Natural killer cell treated with Interleukin-12 subunit alpha and Interleukin-12 subunit beta and Interleukin-15 and Interleukin-18, amount 100 ng/mL, for 72 hours (primary cell): Measurements from ENCODE around the gene NFASC. TPM values are rescaled to one million over a fixed set of nuclear protein-coding genes. Genes with fewer than 3 reads are reported as not detected.

ENCODE experiments used
- ATAC-seq, 2 donors: fragments of 150-1000 bp; cut with Tn5 transposase in 1 of 2; sonication (Bioruptor Pico), chemical (Tn5 transposase) in 1 of 2; 2 replicates each; pipeline ENCODE4 v1.10.0; 2021
- DNase-seq: peaks from one replicate; pipeline ENCODE4 v3.0.0; 2022; ENCODE audit warnings: low spot score
- H3K27ac Mint-ChIP-seq, 2 donors: 1 replicate in 1 of 2; 2 replicates in 1 of 2; pipeline ENCODE4 v1.8.0; 2022; ENCODE audit warnings: mixed read lengths in 2 of 2, mild to moderate bottlenecking in 1 of 2, moderate library complexity in 1 of 2
- H3K27me3 Mint-ChIP-seq, 2 donors: 1 replicate in 1 of 2; 2 replicates in 1 of 2; pipeline ENCODE4 v1.8.0; 2022; ENCODE audit warnings: mixed read lengths in 2 of 2
- H3K36me3 Mint-ChIP-seq: one replicate; pipeline ENCODE4 v1.8.0; 2022; ENCODE audit warnings: mixed read lengths
- H3K4me1 Mint-ChIP-seq, 2 donors: 1 replicate in 1 of 2; 2 replicates in 1 of 2; pipeline ENCODE4 v1.8.0; 2022; ENCODE audit warnings: low read depth in 2 of 2, mixed read lengths in 2 of 2, mild to moderate bottlenecking in 1 of 2
- H3K4me3 Mint-ChIP-seq: one replicate; pipeline ENCODE4 v1.8.0; 2022; ENCODE audit warnings: mixed read lengths
- H3K9me3 Mint-ChIP-seq: 2 replicates; pipeline ENCODE4 v1.8.0; 2022; ENCODE audit warnings: mixed read lengths
- total RNA-seq, 2 donors: library from RNA; stranded (reverse); gene quantifications; one replicate each; pipeline ENCODE4 v1.2.3, GENCODE V29; 2022

Gene NFASC
- total RNA-seq, 2 donors from 2014 or later = 0.36 to 0.71 TPM

DNA sequence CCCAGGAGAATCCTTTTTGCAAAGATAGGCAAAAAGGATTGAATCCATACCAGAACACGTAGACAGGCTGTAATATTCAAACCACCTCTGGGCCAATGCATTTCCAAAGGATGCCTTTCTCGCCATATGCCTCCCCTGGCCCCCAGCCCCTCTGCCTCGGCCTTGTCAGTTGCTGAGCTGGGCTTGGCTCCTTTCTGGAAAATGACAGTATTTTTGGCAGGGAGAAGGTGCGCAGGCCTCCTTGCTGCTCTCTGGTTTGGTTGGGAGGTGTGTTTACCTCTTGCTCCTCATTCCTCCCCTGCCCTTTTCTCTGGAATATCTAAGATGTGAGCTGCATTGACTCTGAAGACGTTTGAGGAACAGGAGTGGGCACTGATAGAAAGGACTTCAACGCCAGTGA lies 146.3 kb downstream of the NFASC start:
- DNase-seq (no peak), ATAC-seq (no peak)
- H3K27me3 Mint-ChIP-seq = peaks cover under 1 to 3% of the 10 kb centered on the region in 2 donors

DNA sequence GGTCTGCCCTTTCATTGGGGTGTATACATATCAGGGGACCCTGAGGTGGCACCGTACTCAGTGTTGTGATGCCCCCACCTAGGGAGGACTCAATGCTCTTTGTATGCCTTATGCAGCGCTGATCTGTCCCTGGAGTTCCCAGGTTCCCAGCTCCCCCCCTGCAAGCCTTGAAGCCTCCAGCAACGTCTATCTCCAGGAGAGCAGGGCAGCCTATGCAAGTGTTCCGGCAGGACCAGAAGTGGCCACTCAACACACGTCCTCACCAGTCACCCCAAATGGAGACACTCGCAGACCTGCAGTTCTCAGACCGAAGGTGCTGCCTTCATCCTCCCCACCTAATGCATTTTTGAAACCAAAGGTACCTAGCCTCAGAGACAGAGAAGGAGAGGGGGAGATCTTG lies 147.1 kb downstream of the NFASC start:
- no peaks in the 10 kb centered on the region for H3K4me1 Mint-ChIP-seq
- H3K36me3 Mint-ChIP-seq = no peaks in the 10 kb centered on the region
- ATAC-seq (no peak), DNase-seq (no peak)
- H3K4me3 Mint-ChIP-seq = no peak overlapping the region
- H3K27ac Mint-ChIP-seq = no peak overlapping the region
- H3K9me3 Mint-ChIP-seq = no peaks in the 10 kb centered on the region
- peaks cover 3 to 7% of the 10 kb centered on the region in 2 donors for H3K27me3 Mint-ChIP-seq

More for the DNA sequence above, 146.3 kb downstream of the NFASC start:
- Mint-ChIP-seq H3K4me1 (no peaks in the 10 kb centered on the region), H3K36me3 (no peaks in the 10 kb centered on the region), H3K9me3 (no peaks in the 10 kb centered on the region), H3K4me3 (no peak overlapping the region), H3K27ac (no peak overlapping the region)

DNA sequence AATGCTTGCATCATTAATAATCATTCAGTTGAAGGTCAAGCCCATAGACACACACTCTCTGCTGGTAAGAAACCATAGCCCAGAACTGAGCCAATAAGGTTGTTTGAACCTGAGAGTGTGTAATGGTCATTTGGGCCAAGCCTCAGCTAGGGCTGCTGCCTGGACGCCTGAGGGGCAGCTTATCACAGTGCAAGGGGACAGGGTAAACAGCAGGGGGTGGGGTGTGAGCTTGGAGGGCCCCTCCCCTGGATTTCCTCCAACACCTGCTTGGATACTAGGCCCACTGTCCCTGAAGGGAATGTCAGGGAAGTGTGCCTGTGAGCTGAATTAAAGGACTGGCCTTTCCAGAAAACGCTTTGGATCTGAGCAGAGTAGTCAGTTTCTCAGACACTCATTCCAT lies 147.7 kb downstream of the NFASC start:
- DNase-seq (no peak), ATAC-seq (no peak)
- Mint-ChIP-seq H3K36me3 (no peaks in the 10 kb centered on the region), H3K4me3 (no peak overlapping the region), H3K9me3 (no peaks in the 10 kb centered on the region), H3K27ac (no peak overlapping the region), H3K4me1 (no peaks in the 10 kb centered on the region), H3K27me3 (peaks cover 3 to 7% of the 10 kb centered on the region in 2 donors)

DNA sequence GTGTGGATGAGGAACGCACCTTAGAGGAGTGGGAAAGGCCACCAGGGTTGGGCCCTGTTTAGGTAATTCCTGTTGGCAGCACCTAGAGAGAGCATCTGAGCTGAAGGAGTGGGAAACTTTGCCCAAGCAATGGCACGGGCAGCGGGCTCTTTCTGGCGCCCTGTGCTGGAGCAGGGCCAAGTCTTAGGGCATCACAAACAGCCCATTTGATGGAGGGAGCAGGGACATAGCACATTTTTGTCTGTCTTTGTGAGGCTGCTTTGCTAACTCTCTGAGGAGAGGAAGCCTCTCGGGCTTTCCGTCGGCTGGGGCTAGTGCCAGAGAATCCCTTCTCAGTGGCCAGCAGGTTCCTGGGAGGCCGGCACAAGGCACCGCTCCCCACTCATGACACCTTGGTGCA lies 149.8 kb downstream of the NFASC start:
- Mint-ChIP-seq H3K36me3 (no peaks in the 10 kb centered on the region), H3K4me1 (no peaks in the 10 kb centered on the region), H3K9me3 (no peaks in the 10 kb centered on the region), H3K4me3 (no peak overlapping the region), H3K27me3 (peaks cover 3 to 7% of the 10 kb centered on the region in 2 donors), H3K27ac (no peak overlapping the region)
- ATAC-seq (no peak), DNase-seq (no peak)

DNA sequence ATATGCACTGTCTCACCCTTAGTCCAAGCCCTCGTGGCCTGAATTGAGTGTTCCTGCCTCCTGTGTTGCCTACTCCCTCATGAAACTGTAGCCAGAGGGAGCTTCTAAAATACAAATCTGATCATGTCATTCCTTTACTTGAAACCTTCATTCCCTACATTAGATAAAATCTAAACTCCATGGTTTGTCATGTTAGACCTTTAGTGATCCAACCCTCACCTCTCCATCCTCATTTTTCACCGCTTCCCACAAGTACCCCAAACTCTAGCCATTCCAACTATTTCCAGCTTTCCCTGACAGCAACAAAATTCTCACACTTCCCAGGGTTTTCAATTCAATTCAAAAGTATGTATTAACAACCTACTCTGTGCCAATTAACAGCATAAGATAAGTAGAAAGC lies 154.0 kb downstream of the NFASC start:
- peaks cover 3 to 13% of the 10 kb centered on the region in 2 donors for H3K27me3 Mint-ChIP-seq
- no peaks in the 10 kb centered on the region for H3K9me3 Mint-ChIP-seq
- no peak for DNase-seq
- H3K4me3 Mint-ChIP-seq = no peak overlapping the region
- no peak for ATAC-seq
- no peak overlapping the region for H3K27ac Mint-ChIP-seq
- H3K4me1 Mint-ChIP-seq = no peaks in the 10 kb centered on the region
- no peaks in the 10 kb centered on the region for H3K36me3 Mint-ChIP-seq

DNA sequence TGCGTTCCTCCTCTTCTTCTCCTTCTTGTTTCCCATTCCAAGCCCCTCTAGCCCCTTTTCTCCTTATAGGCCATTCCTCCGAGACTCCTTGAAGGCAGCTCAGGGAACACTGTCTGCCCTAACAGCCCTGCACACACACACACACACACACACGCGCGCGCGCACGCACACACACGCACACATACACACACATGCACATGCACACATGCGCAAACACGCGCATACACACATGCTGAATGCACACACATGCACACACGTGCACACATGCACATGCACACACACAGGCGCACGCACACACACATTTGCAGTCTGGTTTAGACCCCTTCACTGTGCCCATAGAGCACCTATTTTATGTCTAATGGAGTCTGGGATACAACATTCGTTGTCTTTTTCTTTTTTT lies 154.6 kb downstream of the NFASC start:
- Mint-ChIP-seq H3K9me3 (no peaks in the 10 kb centered on the region), H3K27me3 (peaks cover 3 to 13% of the 10 kb centered on the region in 2 donors), H3K27ac (no peak overlapping the region), H3K36me3 (no peaks in the 10 kb centered on the region), H3K4me1 (no peaks in the 10 kb centered on the region), H3K4me3 (no peak overlapping the region)
- ATAC-seq (no peak), DNase-seq (no peak)

DNA sequence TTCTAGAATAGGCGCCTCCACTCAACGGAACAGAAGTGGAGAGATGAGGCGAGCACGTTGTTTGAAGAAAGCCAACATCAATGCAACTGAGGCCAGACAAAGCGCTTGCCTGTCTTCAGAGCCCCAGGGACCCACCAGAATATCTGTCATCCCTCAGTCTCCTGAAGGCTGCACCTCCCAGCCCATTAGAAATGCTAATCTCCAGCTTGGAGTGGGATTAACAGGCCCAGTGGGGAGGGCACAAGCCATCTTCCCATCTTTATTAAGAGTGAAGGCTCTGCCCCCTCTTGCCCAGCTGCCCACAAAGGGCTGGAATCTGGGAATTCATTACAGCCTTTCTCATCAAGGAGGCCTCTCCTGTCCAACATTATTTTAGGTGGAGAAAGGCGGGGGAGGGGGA lies 155.5 kb downstream of the NFASC start:
- DNase-seq (no peak), ATAC-seq (no peak)
- no peak overlapping the region for H3K27ac Mint-ChIP-seq
- H3K4me1 Mint-ChIP-seq = no peaks in the 10 kb centered on the region
- H3K4me3 Mint-ChIP-seq = no peak overlapping the region
- peaks cover 3 to 13% of the 10 kb centered on the region in 2 donors for H3K27me3 Mint-ChIP-seq
- no peaks in the 10 kb centered on the region for H3K36me3 Mint-ChIP-seq
- no peaks in the 10 kb centered on the region for H3K9me3 Mint-ChIP-seq

DNA sequence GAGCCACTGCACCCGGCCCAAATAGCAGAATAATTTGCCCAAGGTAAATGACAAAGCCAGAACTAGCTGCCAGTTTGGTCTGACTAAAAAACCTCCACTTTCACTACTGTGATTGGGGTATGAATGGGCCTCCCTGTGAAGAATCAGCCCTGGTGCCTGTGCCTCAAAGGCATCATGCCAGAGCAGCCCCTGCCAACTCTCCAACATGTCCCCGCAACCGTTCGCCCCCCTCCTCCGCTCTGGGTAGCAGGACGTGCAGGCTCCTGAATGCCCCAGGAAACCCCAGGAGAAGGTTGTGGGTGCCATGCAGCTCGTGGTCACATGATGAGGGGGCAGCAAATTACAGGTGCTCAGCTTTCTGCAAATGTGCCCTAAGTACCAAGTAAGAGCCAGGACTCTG lies 157.7 kb downstream of the NFASC start:
- Mint-ChIP-seq H3K9me3 (no peaks in the 10 kb centered on the region), H3K36me3 (no peaks in the 10 kb centered on the region), H3K4me1 (no peaks in the 10 kb centered on the region), H3K27me3 (peaks cover 3 to 6% of the 10 kb centered on the region in 2 donors), H3K27ac (no peak overlapping the region), H3K4me3 (no peak overlapping the region)
- DNase-seq = no peak
- ATAC-seq = no peak

DNA sequence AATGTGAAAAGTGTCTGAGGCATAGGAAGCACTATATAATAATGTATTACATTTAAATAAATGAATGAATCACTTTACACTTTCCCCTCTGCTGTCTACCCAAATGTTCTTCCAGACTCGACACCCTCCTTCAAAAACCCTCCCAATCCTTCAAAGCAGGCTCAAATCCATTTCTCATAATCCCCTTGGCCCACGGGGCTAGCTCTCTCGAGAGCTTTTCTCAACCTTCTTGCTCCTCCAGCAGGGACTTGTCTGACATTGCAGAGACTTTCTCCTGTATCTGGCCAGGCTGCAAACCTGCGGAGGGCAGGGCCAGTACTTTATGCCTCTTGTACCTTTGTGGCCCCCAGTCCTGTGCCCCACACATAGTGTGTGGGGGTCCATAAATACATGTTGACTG lies 158.3 kb downstream of the NFASC start:
- no peak overlapping the region for H3K4me3 Mint-ChIP-seq
- DNase-seq (no peak), ATAC-seq (no peak)
- no peaks in the 10 kb centered on the region for H3K9me3 Mint-ChIP-seq
- H3K27me3 Mint-ChIP-seq = peaks cover 3 to 6% of the 10 kb centered on the region in 2 donors
- no peak overlapping the region for H3K27ac Mint-ChIP-seq
- H3K4me1 Mint-ChIP-seq = no peaks in the 10 kb centered on the region
- H3K36me3 Mint-ChIP-seq = no peaks in the 10 kb centered on the region

DNA sequence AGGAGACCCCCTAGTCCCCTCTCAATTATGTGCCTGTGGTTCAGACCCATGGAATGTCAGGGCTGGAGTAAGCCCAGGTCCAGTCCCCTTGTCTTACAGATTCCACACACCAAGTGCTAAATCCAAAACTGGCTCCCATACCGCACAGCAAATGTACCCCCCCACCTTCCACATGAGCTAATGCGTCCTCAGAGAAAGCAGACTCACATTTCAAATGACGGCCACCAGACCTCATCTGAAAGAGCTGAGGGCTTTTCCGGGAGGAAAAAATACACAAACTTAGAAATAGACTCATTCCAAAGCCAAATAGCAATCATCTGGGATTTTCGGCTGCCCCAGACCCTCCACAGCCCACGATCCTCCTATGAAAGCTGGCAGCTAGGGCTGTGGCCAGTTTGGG lies 159.6 kb downstream of the NFASC start:
- Mint-ChIP-seq H3K36me3 (no peaks in the 10 kb centered on the region), H3K27ac (no peak overlapping the region), H3K27me3 (peaks cover 3 to 6% of the 10 kb centered on the region in 2 donors), H3K4me3 (no peak overlapping the region), H3K4me1 (no peaks in the 10 kb centered on the region), H3K9me3 (no peaks in the 10 kb centered on the region)
- ATAC-seq (no peak), DNase-seq (no peak)

DNA sequence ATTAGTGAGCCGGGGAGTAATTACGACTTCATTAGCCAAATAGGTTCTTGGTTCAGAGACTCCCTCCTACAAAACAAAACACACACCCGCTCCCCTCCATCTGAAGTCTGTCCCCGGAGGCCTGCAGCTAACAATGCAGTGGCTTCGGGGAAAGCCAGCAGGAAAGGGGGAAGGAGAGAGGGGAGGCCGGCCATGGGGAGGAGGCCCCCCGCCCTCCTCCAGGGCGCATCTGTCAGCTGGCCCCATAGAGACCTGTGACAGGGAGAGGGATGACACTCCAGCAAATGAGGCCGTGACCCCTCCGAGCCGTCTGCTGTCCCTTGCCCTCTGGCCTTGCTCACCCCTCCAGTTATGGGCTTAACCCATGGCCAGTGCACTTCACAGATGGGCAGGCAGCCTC lies 160.2 kb downstream of the NFASC start:
- Mint-ChIP-seq H3K27me3 (peaks cover 3 to 6% of the 10 kb centered on the region in 2 donors), H3K36me3 (no peaks in the 10 kb centered on the region)

DNA sequence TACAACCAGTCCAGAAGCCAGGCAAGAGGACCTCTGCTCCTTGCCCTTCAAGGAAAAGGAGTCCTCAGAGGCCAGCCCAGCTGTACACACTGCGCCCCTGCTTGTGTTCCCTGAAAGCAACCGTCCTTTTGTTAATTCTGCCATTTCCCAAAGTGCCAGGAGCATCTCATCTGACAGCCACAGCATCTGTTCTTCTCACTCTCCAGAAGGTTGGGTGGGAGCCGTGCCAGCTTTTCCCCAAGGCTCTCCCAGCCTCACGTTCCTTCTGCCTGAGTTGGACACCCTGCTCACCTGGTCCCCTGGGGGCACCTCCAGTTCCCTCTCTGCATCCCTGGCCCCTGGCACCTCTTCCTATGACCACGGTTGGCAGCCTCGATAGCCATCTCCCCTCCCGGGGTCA lies 161.8 kb downstream of the NFASC start:
- no peak overlapping the region for H3K27ac Mint-ChIP-seq
- ATAC-seq (no peak), DNase-seq (no peak)
- H3K4me3 Mint-ChIP-seq = no peak overlapping the region
- no peaks in the 10 kb centered on the region for H3K36me3 Mint-ChIP-seq
- H3K4me1 Mint-ChIP-seq = no peaks in the 10 kb centered on the region
- no peaks in the 10 kb centered on the region for H3K9me3 Mint-ChIP-seq
- H3K27me3 Mint-ChIP-seq = peaks cover 6% of the 10 kb centered on the region in 2 donors

More for the DNA sequence above, 160.2 kb downstream of the NFASC start:
- ATAC-seq = no peak
- H3K4me3 Mint-ChIP-seq = no peak overlapping the region
- H3K27ac Mint-ChIP-seq = no peak overlapping the region
- DNase-seq = no peak
- no peaks in the 10 kb centered on the region for H3K9me3 Mint-ChIP-seq
- H3K4me1 Mint-ChIP-seq = no peaks in the 10 kb centered on the region

DNA sequence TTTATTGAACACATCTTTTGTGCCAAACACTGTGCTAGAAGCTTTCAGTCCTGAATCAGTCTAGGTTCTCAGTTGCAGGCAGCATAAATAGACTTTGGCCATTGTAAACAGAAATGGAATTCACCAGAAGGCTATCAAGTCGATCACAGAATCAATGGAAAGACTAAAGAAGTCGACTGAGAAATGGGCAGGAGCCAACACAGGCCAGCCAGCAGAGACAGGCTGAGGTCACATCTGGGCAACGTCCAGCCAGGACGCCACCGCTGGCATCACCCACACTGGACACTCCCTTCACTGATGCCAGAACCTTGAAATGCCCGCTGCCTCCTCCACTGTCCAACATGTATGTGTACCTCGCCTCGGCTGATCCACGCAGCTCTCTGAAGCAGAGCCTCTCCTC lies 166.9 kb downstream of the NFASC start:
- Mint-ChIP-seq H3K4me3 (no peak overlapping the region), H3K4me1 (no peaks in the 10 kb centered on the region), H3K9me3 (no peaks in the 10 kb centered on the region), H3K27me3 (peaks cover 0 to 17% of the 10 kb centered on the region in 2 donors), H3K36me3 (no peaks in the 10 kb centered on the region), H3K27ac (no peak overlapping the region)
- DNase-seq (no peak), ATAC-seq (no peak)

DNA sequence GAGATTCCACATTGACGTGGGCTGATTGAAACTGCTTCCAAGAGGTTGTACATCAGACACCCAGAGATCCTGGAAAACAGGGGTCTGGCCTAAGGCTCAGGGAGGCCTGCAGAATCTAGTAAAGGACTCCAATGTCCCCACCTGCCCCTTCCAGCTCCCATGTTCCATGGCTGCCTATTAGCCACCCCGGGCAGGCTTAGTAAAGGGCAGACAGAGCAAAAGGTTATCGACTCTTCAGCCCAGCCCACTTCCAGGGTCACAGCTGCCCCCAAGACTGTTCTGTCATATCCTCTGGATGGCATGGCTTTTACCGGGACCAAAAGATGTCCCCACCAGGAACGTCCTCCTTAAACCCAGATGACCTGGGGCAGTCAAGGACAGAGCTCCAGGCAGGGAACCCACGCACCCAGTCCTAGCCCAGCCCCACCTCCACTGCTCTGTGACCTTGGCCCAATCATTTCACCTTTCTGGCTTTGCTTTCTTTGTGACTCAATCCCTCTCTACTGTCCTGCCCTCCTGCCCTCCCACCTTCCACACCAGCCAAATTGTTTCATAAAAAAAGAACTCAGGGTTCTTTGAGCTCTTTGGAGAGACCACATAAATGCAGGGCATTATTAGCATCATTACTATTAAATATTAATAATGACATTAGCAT lies 167.6 kb downstream of the NFASC start:
- Mint-ChIP-seq H3K36me3 (no peaks in the 10 kb centered on the region), H3K4me3 (no peak overlapping the region), H3K27ac (no peak overlapping the region), H3K9me3 (no peaks in the 10 kb centered on the region), H3K4me1 (no peaks in the 10 kb centered on the region), H3K27me3 (peaks cover 0 to 17% of the 10 kb centered on the region in 2 donors)
- ATAC-seq (no peak), DNase-seq (no peak)
